NCI-H1105 (cell line): ENCODE data around the gene ZNF552.
A peak's percentile ranks its signal among the peaks of the same experiment; 100 is the strongest.
"Not testable (repeated sequence)": the region's sequence is repeated elsewhere in the genome, so short reads cannot be mapped to it uniquely, and the experiment has no call there.

Source experiments
- DNase-seq: peaks from one replicate; lab custom pipeline; 2025; lab: John Stamatoyannopoulos, UW

Gene ZNF552

GRCh38 chr19:57814505-57815246 is at the start of gene ZNF552:
ZNF552 (minus strand) TSS chr19:57814913; CDS start chr19:57814743, 170 bp downstream.
- peak; percentile 95 for DNase-seq

GRCh38 chr19:57862351-57862750 is 47.6 kb upstream of the ZNF552 start:
- not testable (repeated sequence) for DNase-seq

GRCh38 chr19:57854117-57854516 is 39.4 kb upstream of the ZNF552 start:
- DNase-seq = not testable (repeated sequence)

GRCh38 chr19:57851812-57852603 is 37.3 kb upstream of the ZNF552 start:
- DNase-seq = not testable (repeated sequence)

GRCh38 chr19:57850553-57851017 is 35.9 kb upstream of the ZNF552 start:
- DNase-seq = peak; percentile 26

- DNase-seq = peak; percentile 90
Observed at GRCh38 chr19:57849666-57850473, 35.2 kb upstream of the ZNF552 start, which contains the start of gene ZNF587. ZNF587 (plus strand) TSS chr19:57849859; CDS start chr19:57850039, 180 bp downstream.

GRCh38 chr19:57849162-57849665 is 34.5 kb upstream of the ZNF552 start:
- not testable (repeated sequence) for DNase-seq

- not testable (repeated sequence) for DNase-seq
Observed at GRCh38 chr19:57847164-57847563, 32.5 kb upstream of the ZNF552 start.

GRCh38 chr19:57841122-57841763 is 26.5 kb upstream of the ZNF552 start:
- no peak for DNase-seq

GRCh38 chr19:57838622-57839191 is 24.0 kb upstream of the ZNF552 start:
- DNase-seq = not testable (repeated sequence)

GRCh38 chr19:57836991-57837390 is 22.3 kb upstream of the ZNF552 start:
- DNase-seq = not testable (repeated sequence)

GRCh38 chr19:57830071-57830602 is 15.4 kb upstream of the ZNF552 start, which contains the start of gene ZNF587B:
ZNF587B (plus strand) TSS chr19:57830299; CDS start chr19:57830529, 230 bp downstream.
- DNase-seq = no peak

GRCh38 chr19:57829316-57829715 is 14.6 kb upstream of the ZNF552 start:
- no peak for DNase-seq

GRCh38 chr19:57825511-57825910 is 10.8 kb upstream of the ZNF552 start:
- DNase-seq = no peak

GRCh38 chr19:57823608-57824007 is 8.9 kb upstream of the ZNF552 start:
- not testable (repeated sequence) for DNase-seq

- DNase-seq = not testable (repeated sequence)
Observed at GRCh38 chr19:57823155-57823554, 8.4 kb upstream of the ZNF552 start.

GRCh38 chr19:57821501-57821900 is 6.8 kb upstream of the ZNF552 start:
- not testable (repeated sequence) for DNase-seq

GRCh38 chr19:57821095-57821494 is 6.4 kb upstream of the ZNF552 start:
- DNase-seq = not testable (repeated sequence)

GRCh38 chr19:57820599-57820998 is 5.9 kb upstream of the ZNF552 start:
- DNase-seq = no peak

- peak; percentile 93 for DNase-seq
Observed at GRCh38 chr19:57819475-57820148, 4.9 kb upstream of the ZNF552 start.
